H9 (cell line): ENCODE measurements around the gene FRAS1. TPM values are rescaled to one million over a fixed set of nuclear protein-coding genes. Genes with fewer than 3 reads are reported as not detected.

ENCODE experiments used
- DNase-seq: peaks from one replicate; pipeline ENCODE4 v3.0.0-alpha.2; 2017
- H2AFZ ChIP-seq: one replicate; pipeline ENCODE4 v1.6.1; 2013; ENCODE audit warnings: mild to moderate bottlenecking, low read length, control low read depth, moderate library complexity
- H2AK5ac ChIP-seq: 2 replicates; pipeline ENCODE4 v1.6.1; 2013; ENCODE audit warnings: low read length, control low read depth, mixed read lengths; ENCODE audit not compliant: insufficient read length
- H2BK120ac ChIP-seq: one replicate; pipeline ENCODE4 v1.6.1; 2013; ENCODE audit warnings: low read depth, mild to moderate bottlenecking, low read length, control low read depth, inconsistent platforms; ENCODE audit not compliant: poor library complexity, severe bottlenecking
- H2BK12ac ChIP-seq: 2 replicates; pipeline ENCODE4 v1.6.1; 2013; ENCODE audit warnings: low read length, control low read depth, mixed read lengths, low read depth; ENCODE audit not compliant: insufficient read length
- H2BK15ac ChIP-seq: 2 replicates; pipeline ENCODE4 v1.6.1; 2013; ENCODE audit warnings: low read depth, low read length, control low read depth
- H2BK20ac ChIP-seq: one replicate; pipeline ENCODE4 v1.6.1; 2013; ENCODE audit warnings: low read depth, mild to moderate bottlenecking, low read length, control low read depth, inconsistent platforms; ENCODE audit not compliant: poor library complexity, severe bottlenecking
- H2BK5ac ChIP-seq: 2 replicates; pipeline ENCODE4 v1.6.1; 2013; ENCODE audit warnings: low read length, control low read depth, mixed read lengths; ENCODE audit not compliant: insufficient read length
- H3K14ac ChIP-seq: 2 replicates; pipeline ENCODE4 v1.6.1; 2013; ENCODE audit warnings: low read length, control low read depth; ENCODE audit not compliant: insufficient read depth
- H3K18ac ChIP-seq: 2 replicates; pipeline ENCODE4 v1.6.1; 2013; ENCODE audit warnings: low read depth, mild to moderate bottlenecking, mixed read lengths, low read length, control low read depth; ENCODE audit not compliant: insufficient read length
- H3K23ac ChIP-seq: 2 replicates; pipeline ENCODE4 v1.6.1; 2013; ENCODE audit warnings: low read length, control low read depth, mixed read lengths, low read depth; ENCODE audit not compliant: insufficient read length
- H3K23me2 ChIP-seq: 2 replicates; pipeline ENCODE4 v1.6.1; 2013; ENCODE audit warnings: low read depth, mild to moderate bottlenecking, mixed read lengths, low read length, control low read depth; ENCODE audit not compliant: insufficient read length, poor library complexity, severe bottlenecking
- H3K27ac ChIP-seq: 2 replicates; pipeline ENCODE4 v1.5.1; 2013; ENCODE audit warnings: low read length, control low read depth, mixed read lengths, low read depth; ENCODE audit not compliant: insufficient read length
- H3K27me3 ChIP-seq: 2 replicates; pipeline ENCODE4 v1.6.1; 2013; ENCODE audit warnings: low read length, control low read depth, inconsistent platforms; ENCODE audit not compliant: insufficient read depth
- H3K4ac ChIP-seq: 2 replicates; pipeline ENCODE4 v1.6.1; 2013; ENCODE audit warnings: low read depth, mild to moderate bottlenecking, control low read depth, inconsistent platforms, low read length, moderate library complexity
- H3K4me1 ChIP-seq: 2 replicates; pipeline ENCODE4 v1.6.1; 2013; ENCODE audit warnings: low read length, control low read depth, inconsistent platforms; ENCODE audit not compliant: insufficient read depth
- H3K4me2 ChIP-seq: 2 replicates; pipeline ENCODE4 v1.6.1; 2013; ENCODE audit warnings: low read length, control low read depth, mixed read lengths; ENCODE audit not compliant: insufficient read length, insufficient read depth
- H3K56ac ChIP-seq: 2 replicates; pipeline ENCODE4 v1.6.1; 2013; ENCODE audit warnings: low read depth, mild to moderate bottlenecking, mixed read lengths, low read length, control low read depth; ENCODE audit not compliant: insufficient read length
- H3K79me1 ChIP-seq: 2 replicates; pipeline ENCODE4 v1.6.1; 2013; ENCODE audit warnings: low read depth, mild to moderate bottlenecking, moderate library complexity, low read length, control low read depth, inconsistent platforms; ENCODE audit not compliant: insufficient read depth, poor library complexity, severe bottlenecking
- H3K79me2 ChIP-seq: 2 replicates; pipeline ENCODE4 v1.6.1; 2013; ENCODE audit warnings: low read length, control low read depth, inconsistent platforms; ENCODE audit not compliant: insufficient read depth
- H3K9ac ChIP-seq: 2 replicates; pipeline ENCODE4 v1.6.1; 2013; ENCODE audit warnings: low read length, control low read depth, mixed read lengths; ENCODE audit not compliant: insufficient read length; ENCODE audit errors: extremely low read depth
- H3K9me3 ChIP-seq: one replicate; pipeline ENCODE4 v1.6.1; 2013; ENCODE audit warnings: low read depth, low read length, inconsistent platforms; ENCODE audit not compliant: control insufficient read depth
- H3T11ph ChIP-seq: one replicate; pipeline ENCODE4 v1.6.1; 2013; ENCODE audit warnings: mild to moderate bottlenecking, low read length, control low read depth, inconsistent platforms
- H4K20me1 ChIP-seq: one replicate; pipeline ENCODE4 v1.6.1; 2013; ENCODE audit not compliant: control insufficient read depth, insufficient read length, insufficient read depth
- H4K5ac ChIP-seq: 2 replicates; pipeline ENCODE4 v1.6.1; 2013; ENCODE audit warnings: low read depth, mild to moderate bottlenecking, mixed read lengths, low read length, control low read depth; ENCODE audit not compliant: insufficient read length
- H4K8ac ChIP-seq: replicated peaks from 2 replicates; pipeline ENCODE4 v1.6.1; 2013; ENCODE audit warnings: low read length, control low read depth, mixed read lengths, low read depth; ENCODE audit not compliant: insufficient read length
- H4K91ac ChIP-seq: 2 replicates; pipeline ENCODE4 v1.6.1; 2013; ENCODE audit warnings: low read depth, mild to moderate bottlenecking, moderate library complexity, mixed read lengths, low read length, control low read depth; ENCODE audit not compliant: insufficient read length
- H3K27ac Mint-ChIP-seq, 3 experiments: 2 replicates in 2 of 3; 3 replicates in 1 of 3; pipeline ENCODE4 v1.8.0; 2020 to 2021; ENCODE audit warnings: mixed read lengths in 3 of 3, mild to moderate bottlenecking in 1 of 3, moderate library complexity in 1 of 3
- H3K27me3 Mint-ChIP-seq: 2 replicates; pipeline ENCODE4 v1.8.0; 2021; ENCODE audit warnings: low read depth, mild to moderate bottlenecking, moderate library complexity, mixed read lengths
- H3K36me3 Mint-ChIP-seq, 3 experiments: 2 replicates in 2 of 3; 3 replicates in 1 of 3; pipeline ENCODE4 v1.8.0; 2020 to 2021; ENCODE audit warnings: low read depth in 3 of 3, mixed read lengths in 3 of 3; ENCODE audit not compliant: insufficient read depth in 1 of 3
- H3K4me1 Mint-ChIP-seq, 2 experiments: 2 replicates each; pipeline ENCODE4 v1.8.0; 2020; ENCODE audit warnings: mixed read lengths in 2 of 2
- H3K4me3 Mint-ChIP-seq, 2 experiments: 2 replicates in 1 of 2; 3 replicates in 1 of 2; pipeline ENCODE4 v1.8.0; 2020 to 2021; ENCODE audit warnings: mild to moderate bottlenecking in 2 of 2, mixed read lengths in 2 of 2, moderate library complexity in 1 of 2
- H3K9me3 Mint-ChIP-seq, 2 experiments: 2 replicates in 1 of 2; 3 replicates in 1 of 2; pipeline ENCODE4 v1.8.0; 2020; ENCODE audit warnings: mild to moderate bottlenecking in 2 of 2, mixed read lengths in 2 of 2, moderate library complexity in 1 of 2
- CTCF ChIP-seq: fragments of 200-600 bp; sonication (generic); conservative IDR thresholded peaks from 3 replicates; pipeline ENCODE4 v1.8.0; 2021; ENCODE audit warnings: antibody characterized with exemption, mild to moderate bottlenecking
- WGBS: extraction: QIAGEN DNeasy Blood & Tissue Kit; methylation state at CpG from one replicate; pipeline ENCODE4 v1.1.7; 2013; ENCODE audit warnings: missing lambda C conversion rate, low lambda C conversion rate, mixed read lengths; ENCODE audit not compliant: insufficient read length; ENCODE audit errors: extremely low coverage; 5-methylcytosine and 5-hydroxymethylcytosine counted together
- total RNA-seq: library from RNA; stranded (reverse); gene quantifications from 2 replicates; pipeline ENCODE4 v1.2.1, GENCODE V29; 2021

Gene FRAS1
- total RNA-seq, 1 experiment from 2014 or later, result 58.5 TPM

GRCh38 chr4:78454016-78454415 lies 396.9 kb downstream of the FRAS1 start:
- Histone ChIP-seq H3K79me1 (no peaks in the 10 kb centered on the region), H3K56ac (no peak overlapping the region), H3K4ac (no peak overlapping the region), H3K23me2 (no peaks in the 10 kb centered on the region), H2BK12ac (no peak overlapping the region), H3K27ac (no peak overlapping the region), H3K18ac (no peak overlapping the region), H3K27me3 (no peaks in the 10 kb centered on the region), H3K9ac (no peak overlapping the region), H2AK5ac (no peak overlapping the region), H3K23ac (no peak overlapping the region), H3K79me2 (no peaks in the 10 kb centered on the region), H2BK5ac (no peak overlapping the region), H3K4me1 (no peaks in the 10 kb centered on the region), H3K9me3 (no peaks in the 10 kb centered on the region), H3K4me2 (no peak overlapping the region), H4K20me1 (no peaks in the 10 kb centered on the region), H3K14ac (no peak overlapping the region), H2AFZ (no peak overlapping the region), H2BK120ac (no peak overlapping the region), H2BK15ac (no peak overlapping the region), H4K5ac (no peak overlapping the region), H2BK20ac (no peak overlapping the region), H4K8ac (no peak overlapping the region), H4K91ac (no peak overlapping the region), H3T11ph (no peak overlapping the region)
- WGBS, result no CpG with 5 or more reads among the region's 3 CpGs
- no peak for TF ChIP-seq CTCF
- Mint-ChIP-seq H3K9me3 (no peaks in the 10 kb centered on the region), H3K4me1 (peaks cover 5 to 11% of the 10 kb centered on the region in 2 experiments), H3K36me3 (peaks cover 42 to 81% (median 56%) of the 10 kb centered on the region in 3 experiments), H3K27ac (peak overlapping the region in 2 of 3 experiments; percentile 5 to 11; a peak in 2 of 7 replicates), H3K4me3 (no peak overlapping the region), H3K27me3 (no peaks in the 10 kb centered on the region)
- DNase-seq, result no peak
